ENCODE measurements around the gene PDCL2.
"Not testable (repeated sequence)": the region's sequence is repeated elsewhere in the genome, so short reads cannot be mapped to it uniquely, and the experiment has no call there.

Gene PDCL2

GRCh38 chr4:55592014-55592413, at the start of gene PDCL2:
PDCL2 (minus strand) TSS chr4:55592245; CDS start chr4:55592109, 136 bp downstream.
- no peak for DNase-seq (ENCODE audit: low read depth)

DNA sequence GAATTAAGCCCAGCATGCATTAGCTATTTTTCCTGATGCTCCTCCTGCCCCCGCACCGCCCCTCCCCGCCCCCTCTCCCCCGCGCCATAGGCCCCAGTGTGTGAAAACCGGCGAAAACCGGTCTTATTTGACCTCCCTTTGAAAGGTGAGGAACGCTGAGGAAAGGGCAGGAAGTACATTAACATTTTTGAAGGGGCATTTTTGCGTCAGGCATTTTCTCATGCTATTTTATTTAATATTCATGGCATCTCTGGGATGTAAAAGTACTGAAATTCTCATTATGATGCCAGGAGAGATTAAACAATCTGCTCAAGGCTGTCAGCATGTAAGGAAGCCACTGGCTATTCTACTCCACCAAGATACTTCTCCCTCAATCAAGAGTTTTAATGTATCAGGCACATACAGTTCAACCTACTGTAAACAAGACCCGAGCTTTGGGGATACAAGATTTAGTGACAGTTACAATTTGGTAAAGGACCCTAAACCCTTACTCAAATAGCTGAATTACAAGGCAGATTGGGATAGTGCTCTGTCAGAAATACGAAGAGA, 45.3 kb upstream of the PDCL2 start:
- no peak for DNase-seq (ENCODE audit: low read depth)

DNA sequence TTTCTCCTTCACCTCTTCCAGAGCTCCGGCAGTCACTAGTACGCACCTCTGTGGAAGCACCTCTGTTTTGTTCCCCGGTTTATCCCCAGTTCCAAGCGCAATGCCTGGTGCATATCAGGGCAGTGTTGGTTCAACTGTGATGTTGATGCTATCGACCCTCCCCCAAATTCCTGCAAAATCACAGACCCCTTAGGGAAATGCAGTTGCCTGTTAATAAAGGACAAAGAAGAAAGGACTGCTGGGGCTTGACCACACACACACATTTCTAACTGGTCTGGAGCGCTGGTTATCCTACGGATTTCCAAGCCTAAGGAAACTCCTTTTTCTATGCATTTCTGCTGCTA, 44.6 kb upstream of the PDCL2 start:
- no peak for DNase-seq (ENCODE audit: low read depth)

DNA sequence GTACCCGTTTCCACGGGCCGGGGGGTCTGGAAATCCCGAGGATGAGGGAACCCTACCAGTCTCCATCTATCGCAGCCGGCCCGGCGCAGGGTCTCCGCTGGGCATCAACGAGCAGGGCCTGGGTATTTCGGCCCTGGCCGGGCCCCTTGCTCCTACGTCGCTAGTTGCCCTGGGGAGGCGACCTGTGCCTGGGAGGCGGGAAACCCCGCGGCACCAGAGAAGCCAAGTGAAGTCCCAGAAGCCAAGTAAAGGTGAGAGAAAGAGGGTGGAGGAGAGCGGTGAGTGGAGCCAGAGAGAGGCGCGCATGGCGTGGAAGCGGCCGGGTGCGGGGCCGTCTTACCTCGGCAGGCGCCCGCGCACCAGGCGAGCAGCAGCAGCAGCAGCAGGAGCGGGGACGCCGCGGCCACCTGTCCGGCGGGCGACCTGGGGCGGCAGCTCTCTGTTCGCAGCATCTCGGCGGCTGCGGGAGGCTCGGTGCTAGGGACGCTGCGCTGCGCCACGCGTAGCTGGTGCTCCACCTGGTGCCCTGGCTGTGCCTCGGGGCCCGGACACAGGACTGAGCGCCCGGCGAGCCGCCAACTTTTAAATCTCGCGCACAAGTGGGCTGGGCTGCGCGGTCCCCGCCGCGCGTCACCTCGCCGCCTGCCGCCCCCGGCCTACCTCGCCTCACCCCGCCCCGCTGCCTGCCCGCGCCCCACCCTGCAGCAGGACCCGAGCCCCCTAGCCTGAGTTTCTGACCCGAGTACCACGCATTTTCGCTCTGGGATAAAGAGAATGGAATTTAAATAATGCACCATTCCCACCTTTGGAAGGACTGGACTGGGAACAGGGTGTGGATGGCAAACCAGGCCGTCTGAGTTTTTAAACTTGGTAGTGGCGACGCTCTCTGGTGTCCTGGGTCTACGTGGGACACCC, 44.0 kb upstream of the PDCL2 start, which contains the start of gene NMU:
NMU (minus strand) TSS at position 558 of the 915 bp plus-strand sequence; CDS start at position 452, 106 bp downstream.
- DNase-seq (ENCODE audit: low read depth), result no peak

GRCh38 chr4:55635282-55635681, 43.2 kb upstream of the PDCL2 start:
- DNase-seq (ENCODE audit: low read depth), result no peak

GRCh38 chr4:55634417-55635128, 42.5 kb upstream of the PDCL2 start:
- DNase-seq (ENCODE audit: low read depth), result no peak

DNA sequence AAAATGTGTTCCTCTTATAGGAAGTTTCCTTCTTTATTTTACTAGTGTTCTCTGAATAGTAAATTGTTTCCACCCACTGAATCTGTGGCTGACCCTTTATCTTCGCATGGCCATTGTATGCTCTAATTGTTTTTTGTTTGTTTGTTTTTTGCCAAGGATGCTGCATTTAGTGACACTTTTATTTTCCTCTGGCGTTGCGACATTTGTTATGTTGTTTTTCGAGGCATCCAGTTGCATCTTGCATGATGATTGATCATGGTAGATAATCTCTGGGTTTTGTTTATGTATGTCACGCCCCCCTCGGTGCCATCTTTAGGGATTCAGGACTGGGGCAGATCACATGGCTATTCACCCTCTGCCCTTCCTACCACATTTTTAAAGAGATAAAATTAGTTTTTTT, 41.9 kb upstream of the PDCL2 start:
- DNase-seq (ENCODE audit: low read depth), result no peak

DNA sequence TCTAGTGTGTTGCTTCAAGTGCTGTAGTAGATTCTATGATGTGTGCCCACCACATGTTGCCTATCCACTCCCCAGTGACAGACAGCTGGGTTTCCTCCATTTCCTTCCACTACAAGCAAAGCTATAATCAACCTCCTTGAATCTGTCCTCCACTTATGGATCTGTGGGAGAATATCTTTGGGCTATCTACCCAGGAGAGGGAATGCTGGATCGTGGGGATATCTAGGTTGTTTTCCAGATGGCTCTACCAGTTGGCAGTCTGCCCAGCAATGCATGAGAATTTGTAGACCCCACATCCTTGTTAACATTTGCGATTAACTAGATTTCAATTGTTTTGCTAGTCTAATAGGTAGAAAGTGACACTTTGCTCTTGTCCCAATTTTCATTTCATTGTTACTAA, 33.8 kb upstream of the PDCL2 start:
- DNase-seq (ENCODE audit: low read depth), result no peak

DNA sequence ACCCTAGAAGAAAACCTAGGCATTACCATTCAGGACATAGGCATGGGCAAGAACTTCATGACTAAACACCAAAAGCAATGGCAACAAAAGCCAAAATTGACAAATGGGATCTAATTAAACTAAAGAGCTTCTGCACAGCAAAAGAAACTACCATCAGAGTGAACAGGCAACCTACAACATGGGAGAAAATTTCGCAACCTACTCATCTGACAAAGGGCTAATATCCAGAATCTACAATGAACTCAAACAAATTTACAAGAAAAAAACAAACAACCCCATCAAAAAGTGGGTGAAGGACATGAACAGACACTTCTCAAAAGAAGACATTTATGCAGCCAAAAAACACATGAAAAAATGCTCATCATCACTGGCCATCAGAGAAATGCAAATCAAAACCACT, 32.0 kb upstream of the PDCL2 start:
- not testable (repeated sequence) for DNase-seq (ENCODE audit: low read depth)

DNA sequence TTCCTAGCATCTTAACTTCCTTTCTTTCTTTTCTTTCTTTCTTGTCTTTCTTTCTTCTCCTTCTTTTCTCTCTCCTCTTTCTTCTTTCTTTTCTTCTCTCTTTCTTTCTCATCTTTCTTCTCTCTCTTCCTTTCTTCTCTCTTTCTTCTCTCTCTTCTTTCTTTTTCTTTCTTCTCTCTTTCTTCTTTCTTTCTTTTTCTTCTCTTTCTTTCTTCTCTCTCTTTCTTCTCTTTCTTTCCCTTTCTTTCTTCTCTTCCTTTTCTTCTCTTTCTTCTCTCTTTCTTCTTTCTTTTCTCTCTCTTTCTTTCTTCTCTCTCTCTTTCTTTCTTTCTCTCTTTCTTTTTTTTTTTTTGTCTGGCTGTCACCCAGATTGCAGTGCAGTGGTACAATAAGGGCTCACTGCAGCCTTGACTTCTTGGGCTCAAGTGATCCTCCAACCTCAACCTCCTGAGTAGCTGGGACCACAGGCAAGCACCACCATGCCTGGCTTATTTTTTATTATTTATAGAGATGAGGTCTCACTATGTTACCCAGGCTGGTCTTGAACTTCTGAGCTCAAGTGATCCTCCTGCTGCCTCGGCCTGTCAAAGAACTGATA, 26.6 kb upstream of the PDCL2 start:
- no peak for DNase-seq (ENCODE audit: low read depth)

DNA sequence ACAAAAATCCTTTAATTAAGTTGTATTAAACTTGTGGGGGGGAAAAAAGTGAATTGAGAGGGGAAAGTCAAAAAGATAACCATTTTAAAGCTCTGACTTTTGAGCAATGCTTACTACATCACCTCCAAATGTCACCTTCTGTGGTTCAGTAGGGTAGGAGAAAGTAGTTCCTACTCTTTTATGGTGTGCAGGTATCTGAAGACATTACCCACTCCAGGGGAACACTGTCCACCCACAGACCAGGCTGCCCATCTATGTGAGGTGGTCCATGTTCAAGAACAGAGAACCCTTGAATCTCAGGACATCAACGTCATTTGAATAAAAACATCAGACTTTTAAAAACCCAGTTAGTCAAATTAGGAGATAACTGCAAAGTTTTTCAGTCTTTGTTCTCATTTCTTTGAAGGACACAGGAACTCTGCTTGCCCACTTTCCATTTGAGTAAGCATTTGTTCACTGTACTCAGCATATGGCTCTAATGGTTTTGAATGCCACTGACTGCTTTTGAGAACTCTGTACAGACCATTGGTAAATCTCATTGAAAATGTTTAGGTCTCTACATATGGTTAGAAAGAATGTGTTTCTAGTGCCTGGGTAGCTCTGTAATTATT, 25.6 kb upstream of the PDCL2 start:
- DNase-seq (ENCODE audit: low read depth), result no peak

DNA sequence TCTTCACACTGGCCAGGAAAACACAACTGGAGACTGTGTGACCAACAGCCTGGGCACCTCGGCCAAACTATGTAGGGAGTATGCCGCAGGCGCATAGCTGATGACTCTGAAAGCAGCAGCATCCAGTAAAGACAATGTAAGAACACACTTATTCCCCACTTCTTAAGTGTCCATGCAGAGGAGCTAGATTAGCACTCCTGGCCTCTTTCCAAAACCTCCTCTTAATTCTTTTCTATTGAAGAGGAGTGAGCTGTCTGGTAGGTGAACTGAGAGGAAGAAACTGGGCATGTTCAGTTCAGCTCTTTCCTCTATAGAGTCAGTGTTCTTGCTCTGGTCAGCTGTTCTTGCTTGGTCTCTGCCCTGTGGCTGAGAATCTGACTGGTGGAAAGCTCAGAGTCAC, 23.0 kb upstream of the PDCL2 start:
- no peak for DNase-seq (ENCODE audit: low read depth)

DNA sequence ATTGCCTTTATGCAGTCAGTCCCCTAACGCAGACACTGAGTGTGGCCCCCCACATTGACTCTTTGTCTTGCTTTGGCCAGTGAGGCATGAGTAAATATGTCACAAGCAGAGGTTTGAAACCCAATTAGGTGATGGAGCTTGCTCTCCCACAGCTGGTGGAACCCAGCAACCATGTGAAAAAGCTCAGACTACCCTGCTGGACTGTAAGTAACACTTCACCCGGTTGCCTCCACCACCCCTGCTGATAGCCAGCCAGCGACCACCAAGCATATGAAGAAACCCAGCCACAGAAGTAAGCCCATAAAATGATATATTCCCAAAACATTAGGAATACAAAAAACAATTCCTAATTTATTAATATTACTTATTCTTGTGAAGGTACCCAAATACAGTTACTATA, 21.6 kb upstream of the PDCL2 start:
- DNase-seq (ENCODE audit: low read depth), result no peak

DNA sequence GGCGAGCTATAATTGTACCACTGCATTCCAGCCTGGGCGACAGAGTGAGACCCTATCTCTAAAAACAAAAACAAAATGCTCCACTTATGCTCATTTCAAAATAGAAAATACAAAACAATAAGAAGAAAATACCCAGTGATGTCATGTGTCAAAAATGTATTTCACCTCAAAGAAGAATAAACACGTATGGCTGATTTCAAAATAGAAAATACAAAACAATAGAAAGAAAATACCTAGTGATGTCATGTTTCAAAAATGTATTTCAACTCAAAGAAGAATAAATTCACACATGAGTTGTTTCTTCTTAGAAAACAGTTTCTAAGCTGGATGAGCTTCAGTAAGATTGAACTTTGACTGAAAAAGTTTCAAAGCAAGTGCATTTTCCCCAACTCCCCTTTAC, 20.3 kb upstream of the PDCL2 start:
- no peak for DNase-seq (ENCODE audit: low read depth)

DNA sequence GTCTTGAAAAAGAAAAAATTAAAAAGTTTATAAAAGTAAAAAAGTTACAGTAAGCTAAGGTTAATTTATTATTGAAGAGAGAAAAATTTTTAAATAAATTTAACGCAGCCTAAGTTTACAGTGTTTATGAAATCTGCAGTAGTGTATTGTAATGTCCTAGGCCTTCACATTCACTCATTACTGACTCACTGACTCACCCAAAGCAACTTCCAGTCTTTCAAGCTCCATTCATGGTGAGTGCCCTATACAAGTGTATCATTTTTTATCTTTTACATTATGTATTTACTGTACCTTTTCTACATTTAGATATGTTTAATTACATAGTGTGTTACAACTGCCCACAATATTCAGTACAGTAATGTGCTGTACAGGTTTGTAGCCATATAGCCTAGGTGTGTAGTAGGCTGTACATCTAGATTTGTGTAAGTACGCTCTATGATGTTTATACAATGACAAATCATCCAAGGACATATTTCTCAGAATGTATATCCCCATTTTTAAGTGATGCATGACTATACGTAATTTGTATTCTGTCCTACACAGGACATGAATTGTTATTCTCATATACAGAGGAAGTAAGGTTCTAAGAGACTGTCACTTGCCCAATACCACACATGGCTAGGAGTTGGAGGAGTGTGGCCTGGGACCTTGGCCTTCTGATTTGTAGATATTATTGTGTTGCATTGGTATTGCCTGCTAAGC, 19.5 kb upstream of the PDCL2 start:
- DNase-seq (ENCODE audit: low read depth), result no peak

GRCh38 chr4:55610381-55610780, 18.3 kb upstream of the PDCL2 start:
- no peak for DNase-seq (ENCODE audit: low read depth)

DNA sequence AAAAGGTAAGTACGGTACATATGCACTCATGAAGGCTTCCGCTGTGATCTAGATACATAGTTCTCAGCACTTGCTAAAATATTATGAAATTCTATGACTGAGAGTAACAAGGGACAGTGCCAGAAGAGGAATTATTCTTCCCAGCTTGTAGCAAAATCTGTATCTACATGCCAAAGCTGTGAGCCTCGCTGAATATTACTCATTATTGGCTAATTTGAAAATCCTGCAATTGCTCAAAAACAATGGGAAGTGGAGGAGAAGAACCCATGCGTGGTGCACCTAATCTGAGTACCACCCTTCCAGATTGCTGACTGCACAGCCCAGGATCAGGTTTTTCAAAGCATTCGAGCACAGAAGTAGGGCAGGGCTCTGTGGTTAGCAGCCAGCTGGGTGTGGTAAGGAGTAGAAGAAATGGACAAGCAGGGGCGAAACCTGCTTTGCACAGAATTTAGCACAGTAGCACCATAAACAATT, 17.4 kb upstream of the PDCL2 start:
- no peak for DNase-seq (ENCODE audit: low read depth)

DNA sequence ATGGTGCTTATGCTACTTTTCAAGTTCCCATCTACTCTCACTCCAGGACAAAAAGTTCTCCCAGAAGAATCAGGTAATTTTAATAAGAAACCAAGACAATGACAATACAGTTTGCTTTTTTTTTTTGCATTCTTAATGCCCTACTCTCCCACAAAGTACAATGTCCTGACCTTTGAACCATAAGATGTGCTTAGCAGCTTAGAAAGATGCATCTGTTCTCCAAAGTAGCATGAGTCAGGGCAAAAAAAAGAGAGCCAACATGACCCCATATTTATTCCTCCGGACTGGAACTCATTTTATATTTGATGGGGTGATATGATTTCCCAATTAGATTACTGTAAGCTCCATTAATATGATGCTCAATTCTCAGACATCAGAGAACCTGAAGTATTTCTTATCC, 16.5 kb upstream of the PDCL2 start:
- no peak for DNase-seq (ENCODE audit: low read depth)

DNA sequence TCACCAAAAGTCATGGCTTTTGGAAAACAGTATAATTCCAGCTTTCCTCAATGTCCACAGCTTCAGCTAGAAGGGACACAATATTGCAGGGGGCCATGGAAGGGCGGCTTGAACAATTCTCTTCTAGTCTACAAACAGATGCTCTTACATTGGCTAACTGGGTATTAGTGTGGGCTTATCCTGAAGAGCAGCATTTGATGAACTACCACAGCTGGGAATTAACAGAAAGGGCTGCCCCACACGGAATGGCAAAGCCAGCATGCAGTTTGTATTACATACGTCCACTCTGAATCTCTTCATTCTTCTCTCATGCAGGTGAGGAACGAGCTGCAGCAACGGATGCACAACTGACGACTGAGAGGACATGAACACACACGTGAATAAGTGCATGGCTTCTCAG, 13.0 kb upstream of the PDCL2 start:
- no peak for DNase-seq (ENCODE audit: low read depth)

DNA sequence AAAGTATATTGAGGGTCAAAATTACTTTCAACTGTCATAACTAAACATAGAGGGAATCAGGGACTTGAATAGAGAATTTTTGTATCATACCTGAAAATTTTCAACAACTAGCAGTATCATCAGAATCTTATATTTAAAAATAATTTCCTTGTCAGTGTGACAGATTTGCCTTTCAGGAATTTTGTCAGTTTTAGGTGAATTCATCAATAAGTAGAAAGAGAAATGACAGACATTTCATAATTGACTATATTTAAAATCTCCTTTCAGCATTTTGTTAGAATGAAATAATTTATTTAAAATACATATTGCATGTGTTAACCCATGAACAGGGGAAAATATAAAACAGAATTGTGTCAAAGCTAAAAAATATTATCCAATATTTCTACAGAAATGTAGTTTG, 8.6 kb upstream of the PDCL2 start:
- DNase-seq (ENCODE audit: low read depth), result no peak

GRCh38 chr4:55598641-55599040, 6.6 kb upstream of the PDCL2 start:
- no peak for DNase-seq (ENCODE audit: low read depth)

DNA sequence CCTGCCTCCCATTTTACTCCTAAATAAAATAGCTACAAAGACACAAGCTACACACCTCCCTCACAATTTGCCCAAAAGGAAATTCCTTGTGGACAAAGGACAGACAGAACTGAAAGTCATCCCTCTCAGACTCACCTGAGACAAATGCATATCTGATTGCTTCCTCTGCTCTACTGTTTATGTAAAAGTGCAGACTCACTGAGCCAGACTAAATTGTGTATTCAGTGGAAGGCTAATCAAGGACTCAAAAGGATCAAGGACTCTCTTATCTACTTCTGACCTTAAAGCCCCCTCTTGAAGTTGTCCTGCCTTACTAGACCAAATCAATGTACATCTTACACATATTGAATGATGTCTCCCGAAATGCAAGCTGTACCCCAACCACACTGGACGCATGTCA, 3.9 kb downstream of the PDCL2 start:
- no peak for DNase-seq (ENCODE audit: low read depth)
